Measurements from ENCODE around the gene THAP7. TPM values are rescaled to one million over a fixed set of nuclear protein-coding genes. Genes with fewer than 3 reads are reported as not detected.

Gene THAP7
- total and polyA plus RNA-seq, 2 donors from 2014 or later: 25.5 to 44.1 TPM

GRCh38 chr22:20953668-20954500, 48.0 kb downstream of the THAP7 start:
- H3K9ac ChIP-seq (ENCODE audit: low read length in 3 of 3): no peak overlapping the region
- peaks cover 0 to 23% (median 21%) of the 10 kb centered on the region in 3 donors for H3K4me1 ChIP-seq (ENCODE audit: control insufficient read depth in 2 of 3, insufficient read depth in 2 of 3, low read depth in 1 of 3, low read length in 3 of 3)
- no peaks in the 10 kb centered on the region for H3K9me3 ChIP-seq (ENCODE audit: control insufficient read depth in 2 of 3, insufficient read depth in 1 of 3, low read length in 3 of 3)
- no peak overlapping the region for H3K4me3 ChIP-seq (ENCODE audit: low read length in 3 of 3)
- FAIRE-seq: no peak
- no peak overlapping the region for H3K27ac ChIP-seq (ENCODE audit: low read depth in 2 of 2, low read length in 2 of 2)
- no peaks in the 10 kb centered on the region for H3K27me3 ChIP-seq (ENCODE audit: control insufficient read depth, insufficient read depth, low read length)
- no peak for DNase-seq
- intact Hi-C loops (cut with DNase I): no loop called here
- TF ChIP-seq CTCF (IDR thresholded peaks at IDR 0.05; ENCODE audit: borderline replicate concordance, extremely low read depth, insufficient read depth): no peak
- H3K36me3 ChIP-seq (ENCODE audit: control insufficient read depth in 2 of 3, insufficient read depth in 3 of 3, low read length in 3 of 3): peaks cover 6 to 17% (median 9%) of the 10 kb centered on the region in 3 donors

GRCh38 chr22:20953342-20953608, 48.6 kb downstream of the THAP7 start:
- Histone ChIP-seq H3K9ac (ENCODE audit: low read length in 3 of 3) (no peak overlapping the region), H3K27ac (ENCODE audit: low read depth in 2 of 2, low read length in 2 of 2) (no peak overlapping the region), H3K27me3 (ENCODE audit: control insufficient read depth, insufficient read depth, low read length) (no peaks in the 10 kb centered on the region), H3K4me1 (ENCODE audit: control insufficient read depth in 2 of 3, insufficient read depth in 2 of 3, low read depth in 1 of 3, low read length in 3 of 3) (peaks cover 0 to 26% (median 23%) of the 10 kb centered on the region in 3 donors), H3K9me3 (ENCODE audit: control insufficient read depth in 2 of 3, insufficient read depth in 1 of 3, low read length in 3 of 3) (no peaks in the 10 kb centered on the region), H3K4me3 (ENCODE audit: low read length in 3 of 3) (no peak overlapping the region), H3K36me3 (ENCODE audit: control insufficient read depth in 2 of 3, insufficient read depth in 3 of 3, low read length in 3 of 3) (peaks cover 6 to 17% (median 9%) of the 10 kb centered on the region in 3 donors)
- intact Hi-C loops (cut with DNase I): no loop called here
- TF ChIP-seq CTCF (IDR thresholded peaks at IDR 0.05; ENCODE audit: borderline replicate concordance, extremely low read depth, insufficient read depth): no peak
- DNase-seq: no peak
- no peak for FAIRE-seq

GRCh38 chr22:20952544-20953341, 49.2 kb downstream of the THAP7 start:
- Histone ChIP-seq H3K4me1 (ENCODE audit: control insufficient read depth in 2 of 3, insufficient read depth in 2 of 3, low read depth in 1 of 3, low read length in 3 of 3) (peaks cover 0 to 28% (median 19%) of the 10 kb centered on the region in 3 donors), H3K4me3 (ENCODE audit: low read length in 3 of 3) (no peak overlapping the region), H3K9me3 (ENCODE audit: control insufficient read depth in 2 of 3, insufficient read depth in 1 of 3, low read length in 3 of 3) (no peaks in the 10 kb centered on the region), H3K9ac (ENCODE audit: low read length in 3 of 3) (peak overlapping the region in 1 of 3 donors; percentile 19), H3K36me3 (ENCODE audit: control insufficient read depth in 2 of 3, insufficient read depth in 3 of 3, low read length in 3 of 3) (peaks cover 6 to 17% (median 9%) of the 10 kb centered on the region in 3 donors), H3K27me3 (ENCODE audit: control insufficient read depth, insufficient read depth, low read length) (no peaks in the 10 kb centered on the region), H3K27ac (ENCODE audit: low read depth in 2 of 2, low read length in 2 of 2) (peak overlapping the region in 1 of 2 donors; percentile 54)
- no peak for DNase-seq
- intact Hi-C loops (cut with DNase I): no loop called here
- no peak for TF ChIP-seq CTCF (IDR thresholded peaks at IDR 0.05; ENCODE audit: borderline replicate concordance, extremely low read depth, insufficient read depth)
- FAIRE-seq: no peak
